GM13976 (cell line): ENCODE results near the gene MTUS2.

Experiments
- DNase-seq: peaks from one replicate; pipeline ENCODE4 v3.0.0; 2012; ENCODE audit warnings: low spot score
- in situ Hi-C: fragments of 300-500 bp; cut with MboI; formaldehyde crosslinking; loops from one replicate; pipeline ENCODE4 v1.12.0; 2022; ENCODE audit warnings: low sequenced_read_pairs, mixed read lengths, inconsistent platforms; ENCODE audit not compliant: unreplicated experiment
- TF ChIP-seq, protein P1 (sequence below): IDR thresholded peaks from 2 replicates; pipeline ENCODE4 v1.5.1; 2012; ENCODE audit warnings: borderline replicate concordance, mild to moderate bottlenecking; ENCODE audit not compliant: insufficient read depth; ENCODE audit errors: extremely low read depth, missing control alignments, control extremely low read depth

Gene MTUS2

DNA sequence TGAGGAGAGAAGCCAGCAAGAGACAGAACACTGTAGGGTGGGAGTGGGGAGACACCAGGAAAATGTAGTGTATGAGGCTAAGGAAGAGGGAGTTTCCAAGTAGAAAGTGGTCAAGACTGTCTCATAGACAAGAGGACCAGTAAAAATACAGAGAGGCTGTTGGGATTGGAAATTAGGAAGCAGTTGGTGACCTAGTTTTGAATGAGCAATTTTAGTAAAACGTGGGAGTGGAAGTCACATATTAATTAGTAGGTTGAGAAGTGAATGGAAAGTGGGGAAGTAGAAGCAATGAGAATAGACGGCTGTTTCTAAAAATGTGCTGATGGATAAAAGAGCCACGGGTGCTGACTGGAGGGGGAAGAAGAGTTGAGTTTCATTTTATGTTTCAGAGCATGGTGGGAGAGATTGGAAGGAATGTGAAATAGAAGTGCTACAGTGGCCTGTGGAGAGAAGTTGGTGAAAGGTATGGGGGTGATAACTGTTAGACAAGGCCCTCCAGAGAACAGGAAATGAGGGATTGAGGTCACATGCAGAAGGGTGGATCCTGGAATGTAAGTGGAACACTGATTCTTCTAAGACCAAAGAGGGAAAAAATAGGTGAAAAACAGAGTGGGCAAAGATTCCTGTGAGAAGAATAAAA lies 247.3 kb downstream of the MTUS2 start:
- no peak for DNase-seq
- TF ChIP-seq, protein P1, sequence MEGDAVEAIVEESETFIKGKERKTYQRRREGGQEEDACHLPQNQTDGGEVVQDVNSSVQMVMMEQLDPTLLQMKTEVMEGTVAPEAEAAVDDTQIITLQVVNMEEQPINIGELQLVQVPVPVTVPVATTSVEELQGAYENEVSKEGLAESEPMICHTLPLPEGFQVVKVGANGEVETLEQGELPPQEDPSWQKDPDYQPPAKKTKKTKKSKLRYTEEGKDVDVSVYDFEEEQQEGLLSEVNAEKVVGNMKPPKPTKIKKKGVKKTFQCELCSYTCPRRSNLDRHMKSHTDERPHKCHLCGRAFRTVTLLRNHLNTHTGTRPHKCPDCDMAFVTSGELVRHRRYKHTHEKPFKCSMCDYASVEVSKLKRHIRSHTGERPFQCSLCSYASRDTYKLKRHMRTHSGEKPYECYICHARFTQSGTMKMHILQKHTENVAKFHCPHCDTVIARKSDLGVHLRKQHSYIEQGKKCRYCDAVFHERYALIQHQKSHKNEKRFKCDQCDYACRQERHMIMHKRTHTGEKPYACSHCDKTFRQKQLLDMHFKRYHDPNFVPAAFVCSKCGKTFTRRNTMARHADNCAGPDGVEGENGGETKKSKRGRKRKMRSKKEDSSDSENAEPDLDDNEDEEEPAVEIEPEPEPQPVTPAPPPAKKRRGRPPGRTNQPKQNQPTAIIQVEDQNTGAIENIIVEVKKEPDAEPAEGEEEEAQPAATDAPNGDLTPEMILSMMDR: no peak
- in situ Hi-C loops: no loop called here

GRCh38 chr13:29073755-29074154 lies 253.6 kb downstream of the MTUS2 start:
- TF ChIP-seq, protein P1: no peak
- DNase-seq: no peak
- in situ Hi-C loops: no loop called here

- TF ChIP-seq, protein P1: no peak
- no peak for DNase-seq
- in situ Hi-C loops: loop anchor here (25.0 kb wide), 1 partner anchor 285 kb away; no protein-coding TSS in a partner anchor
These were observed 257.1 kb downstream of the MTUS2 start for GRCh38 chr13:29077051-29077813.

- in situ Hi-C loops: loop anchor here (25.0 kb wide), 1 partner anchor 281 kb away; no protein-coding TSS in a partner anchor
- peak; percentile 42 for DNase-seq
These were observed 260.9 kb downstream of the MTUS2 start for GRCh38 chr13:29081036-29081435.

GRCh38 chr13:29081697-29082440 lies 261.7 kb downstream of the MTUS2 start:
- TF ChIP-seq, protein P1: no peak
- in situ Hi-C loops: loop anchor here (25.0 kb wide), 1 partner anchor 280 kb away; no protein-coding TSS in a partner anchor
- no peak for DNase-seq

More at GRCh38 chr13:29081036-29081435, 260.9 kb downstream of the MTUS2 start:
- TF ChIP-seq, protein P1: peak; percentile 55

DNA sequence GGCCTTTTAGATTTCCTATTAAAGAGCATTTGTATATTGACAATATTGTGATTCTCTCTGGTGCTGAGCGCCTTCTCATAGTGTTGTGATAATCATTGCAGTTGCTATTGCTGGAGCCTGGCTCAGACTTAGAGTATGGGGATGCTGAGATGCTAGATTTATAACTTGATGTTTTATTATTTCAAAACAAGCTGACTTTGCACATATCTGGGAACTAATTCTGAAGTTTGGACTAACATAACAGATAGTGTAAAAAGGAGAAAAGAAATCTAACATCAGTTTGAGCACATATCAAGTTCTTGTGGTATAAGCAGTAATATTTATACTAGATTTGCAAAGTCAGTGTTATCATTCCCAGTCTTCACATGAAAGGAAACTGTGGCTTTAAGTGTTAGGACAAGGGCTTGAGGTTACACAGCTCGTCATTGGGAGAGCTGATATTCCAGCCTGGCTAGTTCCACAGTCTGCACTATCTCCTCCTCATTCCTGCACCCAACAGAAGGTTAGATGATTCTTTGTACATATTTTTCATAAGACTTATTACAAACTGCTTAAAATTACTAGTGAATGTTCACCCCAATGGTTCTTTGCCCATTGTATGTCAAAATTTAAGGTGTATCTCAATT lies 279.8 kb downstream of the MTUS2 start:
- TF ChIP-seq, protein P1: no peak
- in situ Hi-C loops: loop anchor here (25.0 kb wide), 1 partner anchor 262 kb away; no protein-coding TSS in a partner anchor
- no peak for DNase-seq
